Measurements from ENCODE around the gene ZNF488. TPM values are rescaled to one million over a fixed set of nuclear protein-coding genes. Genes with fewer than 3 reads are reported as not detected.

The ZNF488 gene
- total RNA-seq, 4 donors from 2014 or later: 0.12 to 0.47 TPM; not detected in 2

GRCh38 chr10:47367646-47368045 lies 16.4 kb downstream of the ZNF488 start:
- Histone ChIP-seq H3K36me3 (no peaks in the 10 kb centered on the region), H3K4me3 (no peak overlapping the region), H3K27ac (no peak overlapping the region), H3K9me3 (no peaks in the 10 kb centered on the region), H3K4me1 (no peaks in the 10 kb centered on the region), H3K27me3 (no peaks in the 10 kb centered on the region)
- no peak for ATAC-seq
- no CpG with 5 or more reads among the region's 11 CpGs for WGBS, 2 donors (ENCODE audit: low coverage in 1 of 2)
- TF ChIP-seq POLR2AphosphoS5 (IDR thresholded peaks at IDR 0.05): no peak

- no peak overlapping the region for H3K27ac ChIP-seq
- no peak for TF ChIP-seq CTCF (IDR thresholded peaks at IDR 0.05)
- H3K27me3 ChIP-seq: no peaks in the 10 kb centered on the region
- no peak for ATAC-seq
- no peaks in the 10 kb centered on the region for H3K9me3 ChIP-seq
- no peaks in the 10 kb centered on the region for H3K4me1 ChIP-seq
- H3K4me3 ChIP-seq: no peak overlapping the region
- WGBS, 2 donors (ENCODE audit: low coverage in 1 of 2): 78 to 83% methylated on average over 2 to 5 of the region's 8 CpGs
- H3K36me3 ChIP-seq: no peaks in the 10 kb centered on the region
Observed at GRCh38 chr10:47366731-47367460, 17.2 kb downstream of the ZNF488 start.

DNA sequence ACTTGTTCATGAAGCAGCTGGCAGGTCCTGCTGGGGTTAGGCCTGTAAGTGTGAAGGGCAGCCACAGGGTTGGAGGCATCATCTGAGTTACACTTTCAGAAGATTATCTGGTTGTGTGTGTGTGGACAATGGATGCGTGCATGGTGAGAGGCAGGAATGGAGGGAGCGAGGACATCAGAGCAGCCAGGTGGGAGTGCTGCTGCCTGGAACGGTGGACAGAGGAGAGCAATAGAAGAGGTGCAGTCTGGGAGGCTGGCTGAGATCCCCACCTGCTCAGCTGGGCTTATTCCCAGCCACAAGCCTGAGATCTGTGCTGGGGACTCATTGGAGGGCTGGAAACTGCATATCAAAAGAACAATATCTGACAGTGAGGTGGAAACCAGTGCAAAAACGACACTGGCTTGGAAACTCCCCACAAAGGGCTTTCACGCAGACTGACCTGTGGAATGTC lies 17.9 kb downstream of the ZNF488 start:
- no peak for ATAC-seq
- no peaks in the 10 kb centered on the region for H3K27me3 ChIP-seq
- no peak overlapping the region for H3K27ac ChIP-seq
- no peak overlapping the region for H3K4me3 ChIP-seq
- H3K36me3 ChIP-seq: no peaks in the 10 kb centered on the region
- no peaks in the 10 kb centered on the region for H3K4me1 ChIP-seq
- TF ChIP-seq POLR2AphosphoS5 (IDR thresholded peaks at IDR 0.05) (no peak), CTCF (IDR thresholded peaks at IDR 0.05) (no peak), EP300 (IDR thresholded peaks at IDR 0.05) (no peak), POLR2A (IDR thresholded peaks at IDR 0.05) (no peak)
- H3K9me3 ChIP-seq: no peaks in the 10 kb centered on the region
- WGBS, 2 donors (ENCODE audit: low coverage in 1 of 2): 80 to 94% methylated on average over 3 of the region's 5 CpGs

DNA sequence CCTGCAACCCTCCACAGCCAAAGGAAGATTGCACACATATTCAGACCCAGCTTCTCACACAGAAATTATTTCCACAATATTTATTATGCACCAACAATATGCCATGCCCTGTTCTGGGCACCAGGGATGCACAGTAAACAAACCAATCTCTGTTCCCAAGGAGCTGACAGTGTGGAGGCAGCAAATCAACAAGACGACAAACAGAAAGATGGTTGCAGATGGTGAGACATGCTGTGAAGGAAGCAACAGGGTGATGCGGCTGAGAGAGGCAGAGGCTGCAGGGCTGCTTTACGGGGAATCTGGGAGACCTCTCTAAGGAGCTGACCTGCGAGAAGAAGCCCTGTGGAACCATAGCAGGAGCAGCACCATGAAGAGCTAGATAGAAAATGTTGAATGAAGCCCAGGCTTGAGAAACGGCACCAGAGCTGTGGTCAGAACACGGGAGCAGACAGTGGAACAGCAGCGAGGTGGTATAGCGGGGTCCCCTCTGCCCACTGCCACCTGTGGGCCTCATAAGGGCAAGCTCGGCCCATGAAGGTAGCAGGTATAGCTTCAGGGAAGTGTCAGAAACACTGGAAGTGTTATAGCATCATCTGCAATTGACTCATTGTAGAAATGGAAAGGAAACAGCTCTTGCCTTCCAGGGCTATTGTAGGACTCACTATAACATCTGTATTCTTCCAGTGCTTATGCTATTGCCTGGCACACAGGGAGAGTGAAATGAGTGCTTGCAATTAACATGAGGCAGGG lies 18.5 kb downstream of the ZNF488 start:
- H3K4me3 ChIP-seq: no peak overlapping the region
- no peak overlapping the region for H3K27ac ChIP-seq
- H3K9me3 ChIP-seq: no peaks in the 10 kb centered on the region
- WGBS, 2 donors (ENCODE audit: low coverage in 1 of 2): 83 to 93% methylated on average over 3 to 7 of the region's 9 CpGs
- TF ChIP-seq CTCF (IDR thresholded peaks at IDR 0.05): no peak
- no peak for TF ChIP-seq EP300 (IDR thresholded peaks at IDR 0.05)
- no peak for TF ChIP-seq POLR2A (IDR thresholded peaks at IDR 0.05)
- TF ChIP-seq POLR2AphosphoS5 (IDR thresholded peaks at IDR 0.05): no peak
- H3K27me3 ChIP-seq: no peaks in the 10 kb centered on the region
- no peaks in the 10 kb centered on the region for H3K36me3 ChIP-seq
- no peaks in the 10 kb centered on the region for H3K4me1 ChIP-seq
- ATAC-seq: no peak

DNA sequence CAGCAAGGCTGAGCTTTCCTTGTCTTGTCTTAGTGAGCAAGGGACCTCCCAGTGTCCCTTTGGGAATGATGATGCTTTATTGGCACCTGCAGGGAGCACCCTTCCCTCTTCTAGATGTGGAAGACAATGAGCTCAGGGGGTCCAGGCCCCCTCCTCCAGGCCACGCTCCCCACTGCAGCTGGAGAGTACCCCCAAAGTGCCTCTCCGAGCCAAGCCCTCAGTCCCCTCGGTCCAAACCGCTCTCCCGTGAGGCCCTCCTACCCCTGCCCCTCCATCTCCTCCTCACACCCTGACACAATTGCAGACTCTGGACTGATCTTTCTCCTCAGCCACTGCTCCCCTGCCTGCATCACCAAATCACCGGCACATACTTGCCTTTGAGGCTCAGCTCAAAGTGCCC lies 19.2 kb downstream of the ZNF488 start:
- 88 to 100% methylated on average over 3 to 4 of the region's 6 CpGs for WGBS, 2 donors (ENCODE audit: low coverage in 1 of 2)
- Histone ChIP-seq H3K4me3 (no peak overlapping the region), H3K4me1 (no peaks in the 10 kb centered on the region), H3K27me3 (no peaks in the 10 kb centered on the region), H3K36me3 (no peaks in the 10 kb centered on the region), H3K27ac (no peak overlapping the region), H3K9me3 (no peaks in the 10 kb centered on the region)
- no peak for ATAC-seq
- TF ChIP-seq EP300 (IDR thresholded peaks at IDR 0.05) (no peak), CTCF (IDR thresholded peaks at IDR 0.05) (no peak), POLR2A (IDR thresholded peaks at IDR 0.05) (no peak), POLR2AphosphoS5 (IDR thresholded peaks at IDR 0.05) (no peak)

Measured in gastroesophageal sphincter (tissue), 4 donors.